ENCODE measurements around the gene PSMG3.

Gene PSMG3

GRCh38 chr7:1604383-1604782 is 34.6 kb upstream of the PSMG3 start:
- Histone ChIP-seq H3K9ac (ENCODE audit: low read length) (no peak overlapping the region), H3K4me2 (ENCODE audit: low read length) (no peak overlapping the region), H3K36me3 (ENCODE audit: control insufficient read depth, insufficient read depth, low read length) (no peaks in the 10 kb centered on the region), H3K27ac (ENCODE audit: low read depth, low read length) (no peak overlapping the region), H2BK5ac (ENCODE audit: low read length) (no peak overlapping the region), H3K4ac (ENCODE audit: low read depth, low read length) (no peak overlapping the region), H3K79me1 (ENCODE audit: low read length) (no peaks in the 10 kb centered on the region), H3K27me3 (ENCODE audit: insufficient read depth, low read length, poor library complexity) (no peaks in the 10 kb centered on the region), H3K4me3 (ENCODE audit: low read length) (no peak overlapping the region), H3K23ac (ENCODE audit: low read length) (no peak overlapping the region), H2AK5ac (ENCODE audit: low read length) (no peak overlapping the region), H3K79me2 (ENCODE audit: control insufficient read depth, insufficient read depth, low read length) (no peaks in the 10 kb centered on the region), H4K8ac (ENCODE audit: low read depth, low read length) (no peak overlapping the region), H2BK120ac (ENCODE audit: low read depth, low read length) (no peak overlapping the region), H4K5ac (ENCODE audit: low read length) (no peak overlapping the region), H3K56ac (ENCODE audit: low read length) (no peak overlapping the region), H2BK15ac (replicated peaks; ENCODE audit: low read depth) (no peak overlapping the region), H3K18ac (ENCODE audit: low read length) (no peak overlapping the region), H3K4me1 (ENCODE audit: control insufficient read depth, low read depth, low read length) (no peaks in the 10 kb centered on the region)
- no CpG with 5 or more reads among the region's 2 CpGs for WGBS (ENCODE audit: extremely low coverage, insufficient coverage, low lambda C conversion rate)
- no peak for DNase-seq

GRCh38 chr7:1603346-1604225 is 33.8 kb upstream of the PSMG3 start:
- Histone ChIP-seq H2BK15ac (replicated peaks; ENCODE audit: low read depth) (no peak overlapping the region), H2BK120ac (ENCODE audit: low read depth, low read length) (no peak overlapping the region), H3K27me3 (ENCODE audit: insufficient read depth, low read length, poor library complexity) (no peaks in the 10 kb centered on the region), H3K4me1 (ENCODE audit: control insufficient read depth, low read depth, low read length) (no peaks in the 10 kb centered on the region), H3K18ac (ENCODE audit: low read length) (no peak overlapping the region), H3K56ac (ENCODE audit: low read length) (no peak overlapping the region), H3K79me1 (ENCODE audit: low read length) (no peaks in the 10 kb centered on the region), H4K8ac (ENCODE audit: low read depth, low read length) (no peak overlapping the region), H2BK5ac (ENCODE audit: low read length) (no peak overlapping the region), H3K23ac (ENCODE audit: low read length) (no peak overlapping the region), H3K4ac (ENCODE audit: low read depth, low read length) (no peak overlapping the region), H3K79me2 (ENCODE audit: control insufficient read depth, insufficient read depth, low read length) (no peaks in the 10 kb centered on the region), H3K36me3 (ENCODE audit: control insufficient read depth, insufficient read depth, low read length) (no peaks in the 10 kb centered on the region), H3K9ac (ENCODE audit: low read length) (no peak overlapping the region), H2AK5ac (ENCODE audit: low read length) (no peak overlapping the region), H3K27ac (ENCODE audit: low read depth, low read length) (no peak overlapping the region), H4K5ac (ENCODE audit: low read length) (no peak overlapping the region), H3K4me3 (ENCODE audit: low read length) (no peak overlapping the region), H3K4me2 (ENCODE audit: low read length) (no peak overlapping the region)
- DNase-seq: no peak
- no CpG with 5 or more reads among the region's 41 CpGs for WGBS (ENCODE audit: extremely low coverage, insufficient coverage, low lambda C conversion rate)

GRCh38 chr7:1602386-1602785 is 32.6 kb upstream of the PSMG3 start:
- Histone ChIP-seq H2AK5ac (ENCODE audit: low read length) (no peak overlapping the region), H3K27ac (ENCODE audit: low read depth, low read length) (no peak overlapping the region), H3K4me1 (ENCODE audit: control insufficient read depth, low read depth, low read length) (no peaks in the 10 kb centered on the region), H2BK15ac (replicated peaks; ENCODE audit: low read depth) (no peak overlapping the region), H3K79me2 (ENCODE audit: control insufficient read depth, insufficient read depth, low read length) (no peaks in the 10 kb centered on the region), H3K36me3 (ENCODE audit: control insufficient read depth, insufficient read depth, low read length) (no peaks in the 10 kb centered on the region), H2BK5ac (ENCODE audit: low read length) (no peak overlapping the region), H2BK120ac (ENCODE audit: low read depth, low read length) (no peak overlapping the region), H3K23ac (ENCODE audit: low read length) (no peak overlapping the region), H3K4me2 (ENCODE audit: low read length) (no peak overlapping the region), H3K4ac (ENCODE audit: low read depth, low read length) (no peak overlapping the region), H4K8ac (ENCODE audit: low read depth, low read length) (no peak overlapping the region), H3K56ac (ENCODE audit: low read length) (no peak overlapping the region), H3K9ac (ENCODE audit: low read length) (no peak overlapping the region), H3K27me3 (ENCODE audit: insufficient read depth, low read length, poor library complexity) (no peaks in the 10 kb centered on the region), H3K4me3 (ENCODE audit: low read length) (no peak overlapping the region), H4K5ac (ENCODE audit: low read length) (no peak overlapping the region), H3K79me1 (ENCODE audit: low read length) (no peaks in the 10 kb centered on the region), H3K18ac (ENCODE audit: low read length) (no peak overlapping the region)
- DNase-seq: no peak
- WGBS (ENCODE audit: extremely low coverage, insufficient coverage, low lambda C conversion rate): no CpG with 5 or more reads among the region's 15 CpGs

- no peaks in the 10 kb centered on the region for H3K27me3 ChIP-seq (ENCODE audit: insufficient read depth, low read length, poor library complexity)
- H3K23ac ChIP-seq (ENCODE audit: low read length): no peak overlapping the region
- no peak overlapping the region for H4K5ac ChIP-seq (ENCODE audit: low read length)
- no peaks in the 10 kb centered on the region for H3K36me3 ChIP-seq (ENCODE audit: control insufficient read depth, insufficient read depth, low read length)
- no peaks in the 10 kb centered on the region for H3K4me1 ChIP-seq (ENCODE audit: control insufficient read depth, low read depth, low read length)
- no peak for DNase-seq
- H3K4ac ChIP-seq (ENCODE audit: low read depth, low read length): no peak overlapping the region
- H2BK15ac ChIP-seq (replicated peaks; ENCODE audit: low read depth): no peak overlapping the region
- H3K18ac ChIP-seq (ENCODE audit: low read length): no peak overlapping the region
- H2BK5ac ChIP-seq (ENCODE audit: low read length): no peak overlapping the region
- no peak overlapping the region for H3K9ac ChIP-seq (ENCODE audit: low read length)
- no peak overlapping the region for H3K27ac ChIP-seq (ENCODE audit: low read depth, low read length)
- no peaks in the 10 kb centered on the region for H3K79me1 ChIP-seq (ENCODE audit: low read length)
- no peak overlapping the region for H3K4me2 ChIP-seq (ENCODE audit: low read length)
- no peak overlapping the region for H2BK120ac ChIP-seq (ENCODE audit: low read depth, low read length)
- H3K79me2 ChIP-seq (ENCODE audit: control insufficient read depth, insufficient read depth, low read length): no peaks in the 10 kb centered on the region
- H4K8ac ChIP-seq (ENCODE audit: low read depth, low read length): no peak overlapping the region
- WGBS (ENCODE audit: extremely low coverage, insufficient coverage, low lambda C conversion rate): no CpG with 5 or more reads among the region's 24 CpGs
- no peak overlapping the region for H3K56ac ChIP-seq (ENCODE audit: low read length)
- no peak overlapping the region for H3K4me3 ChIP-seq (ENCODE audit: low read length)
- no peak overlapping the region for H2AK5ac ChIP-seq (ENCODE audit: low read length)
Measured at GRCh38 chr7:1601956-1602355, 32.1 kb upstream of the PSMG3 start.

GRCh38 chr7:1599640-1600395 is 30.0 kb upstream of the PSMG3 start:
- Histone ChIP-seq H3K23ac (ENCODE audit: low read length) (no peak overlapping the region), H2BK15ac (replicated peaks; ENCODE audit: low read depth) (no peak overlapping the region), H3K4me1 (ENCODE audit: control insufficient read depth, low read depth, low read length) (no peaks in the 10 kb centered on the region), H3K79me2 (ENCODE audit: control insufficient read depth, insufficient read depth, low read length) (no peaks in the 10 kb centered on the region), H2AK5ac (ENCODE audit: low read length) (no peak overlapping the region), H3K4me3 (ENCODE audit: low read length) (no peak overlapping the region), H3K36me3 (ENCODE audit: control insufficient read depth, insufficient read depth, low read length) (no peaks in the 10 kb centered on the region), H3K4ac (ENCODE audit: low read depth, low read length) (no peak overlapping the region), H3K79me1 (ENCODE audit: low read length) (no peaks in the 10 kb centered on the region), H3K18ac (ENCODE audit: low read length) (no peak overlapping the region), H4K5ac (ENCODE audit: low read length) (no peak overlapping the region), H3K27me3 (ENCODE audit: insufficient read depth, low read length, poor library complexity) (no peaks in the 10 kb centered on the region), H4K8ac (ENCODE audit: low read depth, low read length) (no peak overlapping the region), H3K9ac (ENCODE audit: low read length) (no peak overlapping the region), H3K4me2 (ENCODE audit: low read length) (no peak overlapping the region), H2BK120ac (ENCODE audit: low read depth, low read length) (no peak overlapping the region), H3K56ac (ENCODE audit: low read length) (no peak overlapping the region), H3K27ac (ENCODE audit: low read depth, low read length) (no peak overlapping the region), H2BK5ac (ENCODE audit: low read length) (no peak overlapping the region)
- DNase-seq: no peak
- WGBS (ENCODE audit: extremely low coverage, insufficient coverage, low lambda C conversion rate): no CpG with 5 or more reads among the region's 29 CpGs

Measured in mesendoderm (in vitro differentiated cells).